Measurements from ENCODE around the gene DRC3.

Gene DRC3

GRCh38 chr17:17970699-17971430 is 1.8 kb upstream of the DRC3 start:
- no peak for DNase-seq

- DNase-seq: no peak
Observed at GRCh38 chr17:17971431-17972125, 1.1 kb upstream of the DRC3 start.

GRCh38 chr17:17972952-17973254 is 241 bp downstream of the DRC3 start:
- no peak for DNase-seq

GRCh38 chr17:17975436-17975835 is 2.8 kb downstream of the DRC3 start:
- no peak for DNase-seq

GRCh38 chr17:17976931-17977570 is 4.4 kb downstream of the DRC3 start:
- DNase-seq: no peak

- no peak for DNase-seq
Observed at GRCh38 chr17:17978481-17979424, 6.1 kb downstream of the DRC3 start.

GRCh38 chr17:17979778-17980177 is 7.1 kb downstream of the DRC3 start:
- DNase-seq: no peak

GRCh38 chr17:17981330-17981729 is 8.7 kb downstream of the DRC3 start:
- DNase-seq: no peak

- no peak for DNase-seq
Observed at GRCh38 chr17:17982801-17983200, 10.1 kb downstream of the DRC3 start.

- no peak for DNase-seq
Observed at GRCh38 chr17:17983376-17983775, 10.7 kb downstream of the DRC3 start.

GRCh38 chr17:17983776-17984175 is 11.1 kb downstream of the DRC3 start:
- DNase-seq: no peak

GRCh38 chr17:17985153-17985552 is 12.5 kb downstream of the DRC3 start:
- DNase-seq: no peak

- no peak for DNase-seq
Observed at GRCh38 chr17:17985555-17985954, 12.9 kb downstream of the DRC3 start.

- no peak for DNase-seq
Observed at GRCh38 chr17:17987187-17987896, 14.7 kb downstream of the DRC3 start.

GRCh38 chr17:17987901-17988300 is 15.2 kb downstream of the DRC3 start:
- DNase-seq: no peak

GRCh38 chr17:17988427-17988945 is 15.8 kb downstream of the DRC3 start:
- DNase-seq: no peak

GRCh38 chr17:17989081-17989480 is 16.4 kb downstream of the DRC3 start:
- no peak for DNase-seq

GRCh38 chr17:17989618-17990017 is 17.0 kb downstream of the DRC3 start:
- DNase-seq: no peak

- no peak for DNase-seq
Observed at GRCh38 chr17:17990282-17990681, 17.6 kb downstream of the DRC3 start.

- no peak for DNase-seq
Observed at GRCh38 chr17:17993366-17993765, 20.7 kb downstream of the DRC3 start.

GRCh38 chr17:17993852-17994251 is 21.2 kb downstream of the DRC3 start:
- DNase-seq: no peak
